Breast epithelium (tissue), 4 donors: ENCODE data around the gene RSPH6A. TPM values are rescaled to one million over a fixed set of nuclear protein-coding genes. Genes with fewer than 3 reads are reported as not detected.

Experiments used
- DNase-seq, 2 donors: peaks; one replicate each; pipeline ENCODE4 v3.0.0-alpha.2; 2019; ENCODE audit warnings: low spot score in 2 of 2
- H3K27ac ChIP-seq, 2 donors: fragments of 200-600 bp; sonication (generic) in 1 of 2; one replicate each; pipeline ENCODE4 v1.5.1; 2016 to 2019; ENCODE audit warnings: mild to moderate bottlenecking in 1 of 2
- H3K27me3 ChIP-seq, 2 donors: fragments of 200-600 bp; sonication (generic) in 1 of 2; one replicate each; pipeline versions ENCODE4 v1.5.1 to v1.6.0; 2017 to 2019; ENCODE audit warnings: control low read depth in 1 of 2, mild to moderate bottlenecking in 1 of 2
- H3K36me3 ChIP-seq: fragments of 200-600 bp; one replicate; pipeline ENCODE4 v1.5.1; 2019
- H3K4me1 ChIP-seq, 2 donors: fragments of 200-600 bp; sonication (generic); one replicate each; pipeline ENCODE4 v1.5.1; 2016 to 2019; ENCODE audit warnings: control low read depth in 1 of 2
- H3K4me3 ChIP-seq, 3 donors: fragments of 200-600 bp; sonication (generic); 1 replicate in 2 of 3; 2 replicates in 1 of 3; pipeline ENCODE4 v1.5.1; 2016 to 2019; ENCODE audit warnings: mild to moderate bottlenecking in 3 of 3, moderate library complexity in 2 of 3
- H3K9me3 ChIP-seq, 2 donors: fragments of 200-600 bp; sonication (generic) in 1 of 2; one replicate each; pipeline ENCODE4 v1.5.1; 2016 to 2019; ENCODE audit warnings: control low read depth in 1 of 2
- CTCF ChIP-seq, 3 donors: fragments of 450-650 bp; IDR thresholded peaks; one replicate each; pipeline ENCODE4 v1.5.1; 2016 to 2017; ENCODE audit warnings: antibody characterized with exemption in 3 of 3, mild to moderate bottlenecking in 3 of 3, moderate library complexity in 3 of 3
- POLR2A ChIP-seq: fragments of 450-650 bp; IDR thresholded peaks from one replicate; pipeline ENCODE4 v1.6.1; 2016; ENCODE audit warnings: antibody characterized with exemption, mild to moderate bottlenecking, moderate library complexity
- POLR2AphosphoS5 ChIP-seq, 3 donors: sonication (generic); formaldehyde crosslinking; IDR thresholded peaks; one replicate each; pipeline ENCODE4 v1.6.1; 2017; ENCODE audit warnings: antibody characterized with exemption in 3 of 3
- intact Hi-C: fragments of 100-400 bp; cut with DNase I; formaldehyde crosslinking; loops from one replicate; pipeline ENCODE4 v1.15.1; 2023; ENCODE audit warnings: low total_unique reads
- total RNA-seq, 3 donors: library from RNA; depleted of rRNA; stranded (reverse); fragments of >200 nt; gene quantifications; one replicate each; pipeline ENCODE4 v1.1.0, GENCODE V29; 2016

Gene RSPH6A
- total RNA-seq = under 1 TPM in 1 of 3 donors, not detected in 2; 0.15 TPM

- peak within 1 kb of the TSS in 1 of 2 donors; percentile 32 for H3K27ac ChIP-seq
- H3K36me3 ChIP-seq = no peaks in the 10 kb centered on the region
- TF ChIP-seq POLR2AphosphoS5 (IDR thresholded peaks at IDR 0.05) (no peak), POLR2A (no peak), CTCF (IDR thresholded peaks at IDR 0.05) (no peak)
- intact Hi-C loops = no loop called here
- peak within 1 kb of the TSS; percentile 24 to 54 (median 43) for H3K4me3 ChIP-seq
- DNase-seq = no peak
- H3K9me3 ChIP-seq = no peaks in the 10 kb centered on the region
- no peaks in the 10 kb centered on the region for H3K27me3 ChIP-seq
- H3K4me1 ChIP-seq = no peaks in the 10 kb centered on the region
Observed at GRCh38 chr19:45814851-45815480, at the start of gene RSPH6A. RSPH6A (minus strand) TSS chr19:45815308; CDS start chr19:45815176, 132 bp downstream.

- H3K27me3 ChIP-seq = peaks cover 0 to 6% of the 10 kb centered on the region in 2 donors
- H3K4me1 ChIP-seq = no peaks in the 10 kb centered on the region
- no peaks in the 10 kb centered on the region for H3K36me3 ChIP-seq
- no peak for TF ChIP-seq POLR2AphosphoS5 (IDR thresholded peaks at IDR 0.05)
- TF ChIP-seq POLR2A = no peak
- TF ChIP-seq CTCF (IDR thresholded peaks at IDR 0.05) = no peak
- peak overlapping the region in 2 of 3 donors; percentile 87 to 94 for H3K4me3 ChIP-seq
- intact Hi-C loops = loop anchor here (5.0 kb wide), 1 partner anchor 1248 kb away; the partner anchor contains the start of gene ZC3H4
- H3K9me3 ChIP-seq = no peaks in the 10 kb centered on the region
- no peak for DNase-seq
- H3K27ac ChIP-seq = no peak overlapping the region
Observed at GRCh38 chr19:45864629-45865082, 49.5 kb upstream of the RSPH6A start.

- no peaks in the 10 kb centered on the region for H3K4me1 ChIP-seq
- peaks cover 0 to 6% of the 10 kb centered on the region in 2 donors for H3K27me3 ChIP-seq
- H3K4me3 ChIP-seq = peak within 1 kb of the TSS; percentile 67 to 94 (median 87)
- peak within 1 kb of the TSS in 1 of 2 donors; percentile 88 for H3K27ac ChIP-seq
- TF ChIP-seq CTCF (IDR thresholded peaks at IDR 0.05) = peak; percentile 25 to 47 (median 31)
- no peak for TF ChIP-seq POLR2AphosphoS5 (IDR thresholded peaks at IDR 0.05)
- TF ChIP-seq POLR2A = no peak
- no peak for DNase-seq
- intact Hi-C loops = loop anchor here (5.0 kb wide), 1 partner anchor 1248 kb away; the partner anchor contains the start of gene ZC3H4
- no peaks in the 10 kb centered on the region for H3K36me3 ChIP-seq
- no peaks in the 10 kb centered on the region for H3K9me3 ChIP-seq
Observed at GRCh38 chr19:45863840-45864628, 48.9 kb upstream of the RSPH6A start, which contains the start of gene FOXA3. FOXA3 (plus strand) TSS chr19:45864326; CDS start chr19:45864457, 131 bp downstream.

GRCh38 chr19:45863335-45863839, 48.3 kb upstream of the RSPH6A start:
- Histone ChIP-seq H3K4me3 (peak overlapping the region; percentile 67 to 94 (median 87)), H3K27ac (peak overlapping the region in 1 of 2 donors; percentile 88), H3K36me3 (no peaks in the 10 kb centered on the region), H3K9me3 (no peaks in the 10 kb centered on the region), H3K4me1 (no peaks in the 10 kb centered on the region), H3K27me3 (peaks cover 0 to 6% of the 10 kb centered on the region in 2 donors)
- DNase-seq = no peak
- peak in 1 of 3 donors; percentile 3 for TF ChIP-seq POLR2AphosphoS5 (IDR thresholded peaks at IDR 0.05)
- no peak for TF ChIP-seq CTCF (IDR thresholded peaks at IDR 0.05)
- no peak for TF ChIP-seq POLR2A
- intact Hi-C loops = loop anchor here (5.0 kb wide), 1 partner anchor 1249 kb away; the partner anchor contains the start of gene ZC3H4
